Measurements from ENCODE around the gene JUND. TPM values are rescaled to one million over a fixed set of nuclear protein-coding genes. Genes with fewer than 3 reads are reported as not detected.

JUND gene
- total and polyA plus RNA-seq, 2 of the 4 experiments (the other 2 are of a cell fraction): 14.2 to 77.2 TPM

- Histone ChIP-seq H3K18ac (ENCODE audit: low read depth, low read length) (peak overlapping the region; percentile 7; the same call in 1 of the 2 replicates), H4K8ac (ENCODE audit: low read depth in 2 of 2, low read length in 2 of 2) (peak overlapping the region; percentile 98 to 100; a peak in 3 of 4 replicates), H2BK15ac (ENCODE audit: low read depth, low read length) (peak overlapping the region; percentile 92; the same call in 2 of the 3 replicates), H2BK5ac (ENCODE audit: low read depth, low read length, poor library complexity, severe bottlenecking) (peak overlapping the region; percentile 30), H3K56ac (ENCODE audit: extremely low read depth, insufficient read depth, low read length) (no peak overlapping the region), H3K36me3 (ENCODE audit: control insufficient read depth, insufficient read depth, low read length) (no peaks in the 10 kb centered on the region), H3K9ac (ENCODE audit: low read depth, low read length) (no peak overlapping the region), H3K9me3 (ENCODE audit: control insufficient read depth, insufficient read depth, low read length) (no peaks in the 10 kb centered on the region), H4K20me1 (ENCODE audit: insufficient read depth, low read length) (no peaks in the 10 kb centered on the region), H3K4me3 (ENCODE audit: insufficient read depth, low read depth, low read length) (no peak overlapping the region), H3K27ac (ENCODE audit: insufficient read depth, low read length) (peak overlapping the region; percentile 92), H3K23ac (ENCODE audit: low read depth, low read length) (0 out of 2 replicates have a peak overlapping the region, but pooled peaks have one; percentile 26), H2BK120ac (ENCODE audit: low read depth, low read length) (peak overlapping the region; percentile 94), H3K4ac (ENCODE audit: low read depth, low read length) (peak overlapping the region; percentile 81), H3K14ac (replicated peaks; ENCODE audit: low read depth, low read length) (peak overlapping the region; percentile 41; the same call in 1 of the 2 replicates), H2AFZ (replicated peaks; ENCODE audit: low read length, poor library complexity) (peak overlapping the region; percentile 76), H3K79me1 (ENCODE audit: low read depth in 1 of 2, low read length in 2 of 2) (peaks cover 0 to 4% of the 10 kb centered on the region in 2 experiments; a peak in 1 of 4 replicates), H2BK20ac (ENCODE audit: low read depth, low read length) (peak overlapping the region; percentile 63; the same call in 1 of the 2 replicates), H3K27me3 (ENCODE audit: control insufficient read depth, insufficient read depth, low read length) (no peaks in the 10 kb centered on the region), H3K4me1 (ENCODE audit: control insufficient read depth, insufficient read depth, low read length) (peaks cover 28% of the 10 kb centered on the region), H3K4me2 (ENCODE audit: low read depth, low read length) (no peak overlapping the region), H2AK9ac (replicated peaks; ENCODE audit: low read depth, low read length, poor library complexity) (peak overlapping the region; percentile 84), H4K91ac (ENCODE audit: insufficient read depth, low read depth, low read length) (peak overlapping the region; percentile 94), H4K5ac (ENCODE audit: low read depth, low read length) (peak overlapping the region; percentile 72), H3K9me1 (ENCODE audit: insufficient read depth, low read length) (0 out of 2 replicates have a peak, but pooled peaks cover 4% of the 10 kb centered on the region), H2AK5ac (ENCODE audit: low read depth, low read length) (peak overlapping the region; percentile 96)
- no peak for DNase-seq
- WGBS, 2 experiments (ENCODE audit: extremely low coverage in 2 of 2, insufficient read length in 1 of 2): 88% methylated on average over 4 of the region's 18 CpGs; no CpG with 5 or more reads in 1 of the 2 experiments
- POLR2A ChIA-PET (ENCODE audit: unreplicated experiment): interaction anchor here (2.4 kb wide), 1 partner anchor 12 kb away, joined by 17 read pairs; the partner anchor contains the start of gene JUND
- dilution Hi-C loops (cut with HindIII; ENCODE audit: low sequenced_read_pairs, unreplicated experiment): no loop called here
- intact Hi-C loops (cut with micrococcal nuclease): no loop called here
- CTCF ChIA-PET: interaction anchor here (1.0 to 3.0 kb wide), 2 partner anchors 15 to 46 kb away, joined by 5 to 23 read pairs; no protein-coding TSS in a partner anchor
- TF ChIP-seq BHLHE40 (IDR thresholded peaks at IDR 0.05; ENCODE audit: low read depth, low read length) (peak; percentile 9; the same call in 1 of the 2 replicates), MXI1 (IDR thresholded peaks at IDR 0.05; ENCODE audit: borderline replicate concordance, low read depth, low read length) (no peak)
- in situ Hi-C loops (cut with MboI; ENCODE audit: low sequenced_read_pairs): no loop called here
- no peak for ATAC-seq (ENCODE audit: low read depth)
- no TSS peak for BruUV-seq (replicated peaks)
Measured at GRCh38 chr19:18293642-18294466, 12.4 kb upstream of the JUND start.
